PC-3 (cell line): ENCODE results near the gene GALNTL6.

Experiments used
- EZH2 ChIP-seq: fragments of 300-600 bp; sonication (generic); IDR thresholded peaks from one replicate; pipeline ENCODE4 v1.6.1; 2017; ENCODE audit warnings: antibody characterized with exemption, mild to moderate bottlenecking, low read length; ENCODE audit not compliant: unreplicated experiment
- TF ChIP-seq, protein P1 (sequence below): fragments of 300-600 bp; sonication (generic); conservative IDR thresholded peaks from 2 replicates; pipeline ENCODE4 v1.5.1; 2017; ENCODE audit warnings: antibody characterized with exemption, low read depth, mild to moderate bottlenecking, low read length

DNA sequence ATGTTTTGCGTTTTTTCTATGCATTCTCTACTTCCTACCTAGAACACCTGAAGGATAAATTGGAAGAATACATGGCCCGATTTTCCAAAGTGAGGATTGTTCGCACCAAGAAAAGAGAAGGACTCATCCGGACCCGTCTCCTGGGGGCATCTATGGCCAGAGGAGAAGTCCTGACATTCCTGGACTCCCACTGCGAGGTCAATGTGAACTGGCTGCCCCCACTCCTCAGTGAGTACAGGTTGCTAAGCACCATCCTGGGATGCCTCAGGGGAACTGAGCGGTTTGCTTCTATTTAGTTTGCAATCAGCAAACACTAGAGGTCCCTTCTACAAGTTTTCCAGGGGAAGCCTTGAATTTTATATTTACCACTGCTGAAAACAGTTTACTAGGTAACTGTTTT is 996.1 kb downstream of the GALNTL6 start:
- no peak for TF ChIP-seq EZH2
- TF ChIP-seq, protein P1, sequence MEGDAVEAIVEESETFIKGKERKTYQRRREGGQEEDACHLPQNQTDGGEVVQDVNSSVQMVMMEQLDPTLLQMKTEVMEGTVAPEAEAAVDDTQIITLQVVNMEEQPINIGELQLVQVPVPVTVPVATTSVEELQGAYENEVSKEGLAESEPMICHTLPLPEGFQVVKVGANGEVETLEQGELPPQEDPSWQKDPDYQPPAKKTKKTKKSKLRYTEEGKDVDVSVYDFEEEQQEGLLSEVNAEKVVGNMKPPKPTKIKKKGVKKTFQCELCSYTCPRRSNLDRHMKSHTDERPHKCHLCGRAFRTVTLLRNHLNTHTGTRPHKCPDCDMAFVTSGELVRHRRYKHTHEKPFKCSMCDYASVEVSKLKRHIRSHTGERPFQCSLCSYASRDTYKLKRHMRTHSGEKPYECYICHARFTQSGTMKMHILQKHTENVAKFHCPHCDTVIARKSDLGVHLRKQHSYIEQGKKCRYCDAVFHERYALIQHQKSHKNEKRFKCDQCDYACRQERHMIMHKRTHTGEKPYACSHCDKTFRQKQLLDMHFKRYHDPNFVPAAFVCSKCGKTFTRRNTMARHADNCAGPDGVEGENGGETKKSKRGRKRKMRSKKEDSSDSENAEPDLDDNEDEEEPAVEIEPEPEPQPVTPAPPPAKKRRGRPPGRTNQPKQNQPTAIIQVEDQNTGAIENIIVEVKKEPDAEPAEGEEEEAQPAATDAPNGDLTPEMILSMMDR, result no peak
